HCT116 (cell line): ENCODE data around the gene RHCG.

Experiments
- CTCF ChIP-seq, 3 experiments: fragments of 200-600 bp in 1 of 3; sonication (generic) in 1 of 3; IDR thresholded peaks in 2 of 3; conservative IDR thresholded peaks in 1 of 3; 2 replicates each; pipeline ENCODE4 v1.5.1; 2012 to 2017; ENCODE audit warnings: low read depth in 2 of 3, low read length in 2 of 3, antibody characterized with exemption in 1 of 3, borderline replicate concordance in 1 of 3, control low read depth in 1 of 3, mild to moderate bottlenecking in 1 of 3, mixed read lengths in 1 of 3, mixed run types in 1 of 3, moderate library complexity in 1 of 3; ENCODE audit not compliant: insufficient read depth in 1 of 3
- EZH2 ChIP-seq: fragments of 200-600 bp; sonication (generic); IDR thresholded peaks from 2 replicates; pipeline ENCODE4 v1.6.1; 2017; ENCODE audit warnings: antibody characterized with exemption, mixed run types
- POLR2A ChIP-seq: IDR thresholded peaks from 2 replicates; pipeline ENCODE4 v1.7.0; 2011; ENCODE audit warnings: borderline replicate concordance; ENCODE audit not compliant: insufficient read depth, insufficient read length; ENCODE audit errors: extremely low read depth
- POLR2AphosphoS5 ChIP-seq: IDR thresholded peaks from 2 replicates; pipeline ENCODE4 v1.6.1; 2011; ENCODE audit warnings: mild to moderate bottlenecking, low read depth, low read length, moderate library complexity

GRCh38 chr15:89429986-89430385, 66.4 kb downstream of the RHCG start:
- TF ChIP-seq CTCF (IDR thresholded peaks at IDR 0.05 in 2 of 3, conservative IDR thresholded peaks at IDR 0.05 in 1 of 3; ENCODE audit: borderline replicate concordance in 1 of 3, insufficient read depth in 1 of 3, low read depth in 2 of 3, low read length in 2 of 3) (no peak), EZH2 (no peak), POLR2A (no peak), POLR2AphosphoS5 (no peak)
